NCI-H1436 (cell line): ENCODE measurements around the gene C5orf34.
A peak's percentile ranks its signal among the peaks of the same experiment; 100 is the strongest.
"Not testable (repeated sequence)": the region's sequence is repeated elsewhere in the genome, so short reads cannot be mapped to it uniquely, and the experiment has no call there.

Experiments
- DNase-seq: peaks from one replicate; lab custom pipeline; 2025; lab: John Stamatoyannopoulos, UW

C5orf34 gene

DNA sequence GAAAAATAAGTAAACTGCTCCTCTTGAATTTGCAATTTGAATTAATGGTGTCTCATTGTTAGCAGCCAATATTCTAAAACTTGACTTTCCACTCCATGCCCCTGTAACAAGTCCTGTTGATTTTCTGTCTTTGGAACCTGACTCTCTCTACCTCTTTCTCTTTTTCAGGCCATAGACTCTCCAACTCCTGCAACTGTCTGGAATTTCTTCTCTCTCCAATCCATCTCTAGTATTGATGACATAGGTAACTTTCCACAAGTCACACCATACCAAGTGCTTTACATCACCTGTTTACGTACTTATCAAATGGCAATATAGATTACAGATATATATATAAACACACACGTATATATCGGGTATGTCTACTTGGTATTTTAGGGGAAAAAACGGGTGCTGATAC lies 923 bp downstream of the C5orf34 start:
- no peak for DNase-seq

DNA sequence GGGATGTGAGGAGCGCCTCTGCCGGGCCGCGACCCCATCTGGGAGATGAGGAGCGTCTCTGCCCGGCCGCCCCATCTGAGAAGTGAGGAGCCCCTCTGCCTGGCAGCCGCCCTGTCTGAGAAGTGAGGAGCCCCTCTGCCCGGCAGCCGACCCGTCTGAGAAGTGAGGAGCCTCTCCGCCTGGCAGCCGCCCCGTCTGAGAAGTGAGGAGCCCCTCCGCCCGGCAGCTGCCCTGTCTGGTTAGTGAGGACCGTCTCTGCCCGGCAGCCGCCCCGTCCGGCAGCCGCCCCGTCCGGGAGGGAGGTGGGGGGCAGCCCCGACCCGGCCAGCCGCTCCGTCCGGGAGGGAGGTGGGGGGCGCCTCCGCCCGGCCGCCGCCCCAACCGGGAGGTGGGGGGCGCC lies 3.9 kb downstream of the C5orf34 start:
- not testable (repeated sequence) for DNase-seq

DNA sequence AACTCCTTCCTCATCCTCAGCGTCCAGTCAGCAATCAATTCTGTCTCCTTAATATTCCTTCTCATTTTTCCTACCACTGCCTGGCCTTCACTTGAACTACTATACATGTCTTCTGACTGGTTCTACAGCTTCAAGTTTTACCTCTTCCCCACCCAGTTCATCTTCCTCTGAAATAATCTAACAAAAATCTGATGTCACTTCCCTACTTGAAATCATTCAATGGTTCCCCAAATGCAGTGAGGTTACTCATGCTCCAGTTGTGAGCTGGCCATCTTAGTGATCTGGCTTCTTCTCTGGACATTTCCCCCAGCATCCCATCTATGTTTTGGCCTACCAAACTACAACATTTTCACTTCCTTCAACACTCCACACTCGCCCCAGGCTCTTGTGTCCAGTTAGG lies 16.4 kb downstream of the C5orf34 start:
- DNase-seq: no peak

DNA sequence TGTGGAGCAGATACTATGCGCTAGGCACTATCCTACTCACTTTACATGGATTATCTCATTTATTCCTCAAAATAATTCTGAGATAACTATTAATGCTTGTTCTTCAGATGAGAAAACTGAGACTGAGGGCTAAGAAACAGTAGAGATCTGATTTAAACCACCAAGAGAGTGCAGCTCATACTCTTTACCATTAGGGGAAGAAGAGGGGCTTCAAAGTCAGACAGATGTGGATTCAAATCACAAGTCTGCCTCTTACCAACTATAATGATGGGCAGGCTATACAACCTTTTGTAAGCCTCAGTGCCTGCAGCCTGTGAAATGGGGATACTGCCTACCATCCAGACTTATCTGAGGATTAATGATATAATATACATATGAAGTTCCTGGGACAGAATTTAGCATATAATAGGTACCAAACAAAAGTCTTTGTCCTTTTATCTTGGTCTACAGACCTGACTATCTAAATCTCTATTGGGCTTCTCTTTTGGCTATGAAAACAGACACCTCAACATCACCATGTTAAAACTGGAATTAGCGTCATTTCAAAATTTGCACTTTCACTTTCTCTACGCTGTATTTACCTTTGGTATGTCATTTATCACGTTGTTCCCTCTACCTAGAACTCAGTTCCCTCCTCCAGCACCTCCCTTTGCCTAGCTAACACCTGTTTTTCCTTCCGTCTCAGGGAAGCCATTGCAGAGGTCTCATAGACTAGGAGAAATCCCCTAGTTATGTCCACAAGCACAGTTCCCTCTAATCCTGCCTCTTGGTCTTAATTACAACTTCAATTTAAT lies 17.4 kb downstream of the C5orf34 start:
- no peak for DNase-seq

DNA sequence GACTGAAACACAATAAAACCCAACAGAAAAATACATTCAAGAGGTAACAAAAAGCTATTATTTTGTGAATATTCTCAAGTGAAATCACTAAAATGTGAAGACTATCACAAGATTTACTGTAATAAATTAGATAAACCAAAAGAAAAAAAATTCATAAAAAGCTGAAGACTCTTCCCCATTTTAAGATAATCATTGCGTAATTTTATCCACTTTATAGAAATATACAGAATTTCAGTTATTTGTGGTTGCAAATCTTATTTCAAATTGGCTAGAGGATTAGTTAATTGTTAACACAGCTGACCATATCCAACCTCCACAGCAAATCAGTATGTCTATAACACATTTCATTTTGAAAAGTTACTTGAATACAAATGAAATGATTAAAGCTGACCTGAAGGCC lies 23.6 kb downstream of the C5orf34 start:
- DNase-seq: no peak

DNA sequence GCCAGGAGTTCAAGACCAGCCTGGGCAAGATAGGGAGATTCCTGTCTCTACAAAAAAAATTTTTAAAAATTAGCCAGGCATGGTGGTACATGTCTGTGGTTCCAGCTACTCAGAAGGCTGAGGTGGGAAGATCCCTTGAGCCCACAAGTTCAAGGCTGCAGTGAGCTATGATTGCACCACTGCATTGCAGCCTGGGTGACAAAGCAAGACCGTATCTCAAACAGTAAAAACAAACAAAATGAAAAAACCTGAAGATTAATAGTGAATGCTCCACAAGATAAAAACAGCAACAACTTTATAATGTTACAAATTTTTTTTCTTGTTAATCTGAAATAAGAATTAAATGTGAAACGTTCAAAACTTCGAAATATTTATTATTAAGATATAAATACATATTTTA lies 28.6 kb downstream of the C5orf34 start:
- DNase-seq: no peak

DNA sequence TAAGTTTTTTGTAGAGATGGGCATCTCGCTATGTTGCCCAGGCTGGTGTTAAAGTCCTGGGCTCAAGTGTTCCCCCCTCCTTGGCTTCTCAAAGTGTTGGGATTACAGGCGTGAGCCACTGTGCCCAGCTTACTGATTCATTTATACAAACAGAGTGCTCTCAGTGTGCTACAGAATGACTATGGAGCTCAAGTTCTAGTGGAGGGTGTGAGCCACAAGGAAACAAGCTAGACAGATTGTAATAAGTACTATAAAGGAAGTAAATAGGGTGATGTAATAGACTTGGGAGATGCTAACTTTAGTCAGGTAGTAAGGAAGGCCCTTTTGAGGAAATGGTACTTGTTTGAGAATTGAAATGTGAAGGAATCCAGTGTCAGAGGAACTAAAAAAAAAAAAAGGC lies 29.5 kb downstream of the C5orf34 start:
- DNase-seq: no peak

DNA sequence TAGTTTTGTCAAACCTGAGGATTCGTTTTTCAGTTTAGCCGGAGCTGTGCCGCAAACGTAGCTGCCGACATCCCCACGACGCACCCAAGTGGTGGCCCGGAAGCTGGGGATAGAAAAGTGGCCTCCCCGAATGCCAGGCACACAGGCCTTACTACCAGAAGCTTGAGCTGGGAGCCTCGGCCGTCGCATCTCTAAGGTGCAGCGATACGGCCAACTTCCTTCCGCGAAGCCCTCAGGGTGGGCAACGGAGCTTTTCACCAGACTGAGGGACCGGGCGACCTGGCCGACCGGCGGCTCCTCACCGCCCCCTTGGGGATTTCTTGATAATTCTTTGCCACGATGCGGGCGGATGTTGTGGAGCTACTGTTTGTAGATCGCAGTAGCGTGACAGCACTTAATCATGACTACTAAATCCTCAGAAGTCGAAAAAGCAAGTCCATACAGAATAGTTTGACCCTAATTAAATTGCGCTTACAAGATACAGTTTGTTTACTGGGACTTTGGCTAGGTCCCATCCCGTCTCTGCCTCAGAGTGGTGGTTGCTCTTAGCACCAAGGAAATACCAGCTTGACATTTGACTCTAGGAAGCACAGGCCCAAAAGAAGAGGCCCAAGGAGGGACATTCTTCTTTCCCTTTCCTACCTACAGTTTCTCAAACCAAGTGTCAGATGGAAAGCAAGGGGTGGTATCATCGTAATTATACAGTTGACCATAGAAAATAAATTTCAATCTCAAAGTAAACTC lies 30.7 kb downstream of the C5orf34 start:
- DNase-seq: peak; percentile 71

DNA sequence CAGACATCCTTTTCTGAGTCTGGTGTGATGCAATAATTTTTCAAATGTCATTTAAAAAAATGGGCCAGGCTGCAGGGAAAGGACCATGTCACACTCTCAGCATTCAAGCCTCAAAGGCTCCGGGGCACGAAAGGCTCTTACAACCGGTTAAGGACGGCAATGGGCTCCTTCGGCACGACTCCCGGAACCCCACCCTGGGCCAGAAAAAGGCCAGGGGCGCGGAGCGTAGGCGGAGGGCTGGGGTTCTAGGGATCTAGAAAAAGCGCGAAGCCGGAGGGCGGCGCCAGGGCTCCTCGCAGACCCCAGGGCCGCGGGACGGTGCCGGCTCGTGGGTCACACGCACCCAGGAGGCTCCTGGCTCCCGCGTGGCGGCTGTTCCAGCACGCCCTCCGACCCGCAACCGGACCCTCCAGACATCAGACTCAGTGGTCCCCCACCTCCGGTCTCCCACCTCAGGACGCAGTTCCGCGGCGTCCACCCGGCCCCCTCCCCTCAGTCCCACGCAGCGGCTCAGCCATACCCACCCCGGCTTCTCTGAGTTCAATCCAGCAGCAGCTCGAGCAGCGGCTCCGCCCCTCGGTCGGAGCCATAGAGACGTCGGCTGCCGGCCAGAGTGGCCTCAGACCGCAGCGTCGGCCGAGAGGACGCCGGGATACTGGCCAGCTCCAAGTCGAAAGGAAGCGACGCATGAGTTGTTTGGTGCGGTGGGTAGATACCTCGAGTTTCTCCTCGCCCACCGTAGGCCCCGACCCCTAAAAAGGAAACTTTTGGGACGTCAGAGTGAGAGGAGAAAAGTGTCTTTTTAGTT lies 31.4 kb downstream of the C5orf34 start, which contains the start of gene TMEM267:
TSS of gene TMEM267 (minus strand) at position 568 of the 808 bp plus-strand sequence. CDS start 29,896 bp downstream, outside the sequence.
- peak; percentile 85 for DNase-seq

DNA sequence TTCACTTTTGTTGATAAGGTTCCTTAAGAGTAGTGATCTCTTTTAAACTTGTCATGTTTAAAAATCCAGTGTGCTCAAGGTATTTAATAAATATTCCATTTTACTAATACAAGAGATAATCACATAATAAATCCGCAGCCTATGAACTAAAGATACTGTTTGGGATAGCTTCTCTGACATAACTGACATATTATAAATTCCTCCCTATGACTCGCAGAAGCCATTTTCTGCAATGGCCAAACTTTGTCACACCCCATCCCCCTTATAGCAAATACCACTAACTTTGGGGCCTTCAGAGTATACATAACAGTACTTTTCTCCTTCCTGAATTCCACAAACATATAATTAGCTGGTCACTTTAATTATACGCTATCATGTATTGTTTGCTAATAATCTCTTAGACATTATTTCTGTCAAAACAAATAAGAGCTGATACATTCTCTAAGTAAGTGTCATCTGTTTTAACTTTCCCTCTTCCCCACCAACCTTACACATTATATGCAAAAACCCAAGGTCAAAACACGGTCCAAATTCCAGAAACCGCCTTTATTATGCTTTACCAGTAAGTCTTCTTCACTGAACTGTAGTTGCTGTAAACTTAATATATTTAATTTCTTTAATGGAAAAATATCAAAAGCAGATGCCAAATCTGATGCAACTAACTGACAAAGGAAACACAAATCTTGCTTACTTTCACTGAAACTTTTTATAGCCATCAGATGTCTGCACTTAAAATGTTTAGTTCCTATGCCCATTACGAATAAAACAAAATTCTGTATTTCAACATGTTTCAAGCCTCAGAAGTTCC lies 32.3 kb downstream of the C5orf34 start:
- DNase-seq: no peak

DNA sequence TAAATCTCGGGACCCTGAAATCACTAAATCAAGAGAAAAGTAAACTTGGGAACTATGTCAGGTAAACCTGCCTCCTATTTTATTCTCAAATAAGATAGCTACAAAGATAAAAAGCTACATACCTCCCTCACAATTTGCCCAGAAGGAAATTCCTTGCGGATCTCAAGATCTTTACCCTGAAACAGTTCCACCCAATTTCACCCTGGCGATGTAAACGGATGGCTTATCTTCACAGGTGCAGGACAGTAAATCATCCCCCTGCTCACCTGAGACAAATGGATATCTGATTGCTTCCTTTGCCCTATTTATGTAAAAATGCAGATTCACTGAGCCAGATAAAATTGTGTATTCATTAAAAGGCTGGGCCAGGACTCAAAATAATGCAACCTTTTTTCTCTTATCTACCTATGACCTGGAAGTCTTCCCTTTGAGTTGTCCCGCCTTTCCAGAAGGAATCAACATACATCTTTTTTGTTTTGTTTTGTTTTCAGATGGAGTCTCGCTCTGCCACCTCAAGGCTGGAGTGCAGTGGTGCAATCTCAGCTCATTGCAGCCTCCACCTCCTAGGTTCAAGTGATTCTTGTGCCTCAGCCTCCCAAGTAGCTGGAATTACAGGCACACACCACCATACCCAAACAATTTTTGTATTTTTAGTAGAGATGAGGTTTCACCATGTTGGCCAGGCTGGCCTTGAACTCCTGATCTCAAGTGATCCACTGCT lies 45.1 kb downstream of the C5orf34 start:
- no peak for DNase-seq

DNA sequence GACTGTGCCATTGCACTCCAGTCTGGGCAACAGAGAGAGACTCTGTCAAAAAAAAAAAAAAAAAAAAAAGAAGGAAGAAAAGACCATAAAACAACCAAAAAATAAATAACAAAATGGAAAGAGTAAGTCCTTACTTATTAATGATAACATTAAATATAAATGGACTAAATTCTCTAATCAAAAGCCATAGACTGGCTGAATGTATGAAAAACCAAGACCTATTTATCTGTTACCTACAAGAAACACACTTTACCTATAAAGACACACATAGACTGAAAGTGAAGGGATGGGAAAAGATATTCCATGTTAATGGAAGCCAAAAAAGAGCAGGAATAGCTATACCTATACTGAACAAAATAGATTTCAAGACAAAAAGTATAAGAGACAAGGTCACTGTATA lies 47.8 kb downstream of the C5orf34 start:
- DNase-seq: no peak

DNA sequence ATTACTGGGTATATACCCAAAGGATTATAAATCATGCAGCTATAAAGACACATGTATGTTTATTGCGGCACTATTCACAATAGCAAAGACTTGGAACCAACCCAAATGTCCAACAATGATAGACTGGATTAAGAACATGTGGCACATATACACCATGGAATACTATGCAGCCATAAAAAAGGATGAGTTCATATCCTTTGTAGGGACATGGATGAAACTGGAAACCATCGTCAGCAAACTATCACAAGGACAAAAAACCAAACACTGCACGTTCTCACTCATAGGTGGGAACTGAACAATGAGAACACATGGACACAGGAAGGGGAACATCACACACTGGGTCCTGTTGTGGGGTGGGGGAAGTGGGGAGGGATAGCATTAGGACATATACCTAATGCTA lies 49.5 kb downstream of the C5orf34 start:
- not testable (repeated sequence) for DNase-seq

DNA sequence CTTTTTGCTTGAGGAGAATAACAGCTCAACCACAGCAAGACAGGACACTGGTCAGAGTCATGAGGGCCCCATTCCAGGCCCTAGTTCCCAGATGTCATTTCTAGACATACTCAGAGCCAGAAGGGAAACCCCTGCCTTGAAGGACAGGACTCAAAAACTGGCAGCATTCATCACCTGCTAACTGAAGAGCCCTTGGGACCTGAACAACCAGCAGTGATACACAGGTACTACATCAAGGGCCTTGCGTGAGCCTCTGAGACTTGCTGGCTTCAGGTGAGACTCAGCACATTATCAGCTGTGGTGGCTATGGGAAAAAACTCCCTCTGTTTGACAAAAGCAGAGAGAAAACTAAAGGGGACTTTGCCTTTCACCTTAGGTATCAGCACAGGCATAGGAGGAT lies 53.9 kb downstream of the C5orf34 start:
- DNase-seq: no peak

DNA sequence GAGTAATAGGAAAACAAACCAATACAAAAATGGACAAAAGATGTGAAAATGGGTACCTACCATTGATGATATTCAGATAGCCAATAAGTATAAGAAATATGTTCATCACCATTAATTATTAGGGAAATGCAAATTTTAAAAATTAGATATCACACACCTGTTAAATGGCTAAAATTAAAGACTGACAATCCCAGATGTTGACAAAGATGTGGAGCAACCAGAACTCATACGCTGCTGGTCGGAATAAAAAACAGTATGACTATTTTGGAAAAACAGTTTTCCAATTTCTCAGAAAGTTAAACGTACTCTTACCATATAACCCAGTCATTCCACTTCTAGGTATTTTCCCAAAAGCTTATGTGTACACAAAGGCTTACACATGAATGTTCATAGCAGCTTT lies 58.4 kb downstream of the C5orf34 start:
- no peak for DNase-seq

DNA sequence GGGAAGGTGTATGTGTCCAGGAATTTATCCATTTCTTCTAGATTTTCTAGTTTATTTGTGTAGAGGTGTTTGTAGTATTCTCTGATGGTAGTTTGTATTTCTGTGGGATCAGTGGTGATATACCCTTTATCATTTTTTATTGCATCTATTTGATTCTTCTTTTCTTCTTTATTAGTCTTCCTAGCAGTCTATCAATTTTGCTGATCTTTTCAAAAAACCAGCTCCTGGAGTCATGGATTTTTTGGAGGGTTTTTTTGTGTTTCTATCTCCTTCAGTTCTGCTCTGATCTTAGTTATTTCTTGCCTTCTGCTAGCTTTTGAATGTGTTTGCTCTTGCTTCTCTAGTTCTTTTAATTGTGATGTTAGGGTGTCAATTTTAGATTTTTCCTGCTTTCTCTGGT lies 73.4 kb downstream of the C5orf34 start:
- not testable (repeated sequence) for DNase-seq

DNA sequence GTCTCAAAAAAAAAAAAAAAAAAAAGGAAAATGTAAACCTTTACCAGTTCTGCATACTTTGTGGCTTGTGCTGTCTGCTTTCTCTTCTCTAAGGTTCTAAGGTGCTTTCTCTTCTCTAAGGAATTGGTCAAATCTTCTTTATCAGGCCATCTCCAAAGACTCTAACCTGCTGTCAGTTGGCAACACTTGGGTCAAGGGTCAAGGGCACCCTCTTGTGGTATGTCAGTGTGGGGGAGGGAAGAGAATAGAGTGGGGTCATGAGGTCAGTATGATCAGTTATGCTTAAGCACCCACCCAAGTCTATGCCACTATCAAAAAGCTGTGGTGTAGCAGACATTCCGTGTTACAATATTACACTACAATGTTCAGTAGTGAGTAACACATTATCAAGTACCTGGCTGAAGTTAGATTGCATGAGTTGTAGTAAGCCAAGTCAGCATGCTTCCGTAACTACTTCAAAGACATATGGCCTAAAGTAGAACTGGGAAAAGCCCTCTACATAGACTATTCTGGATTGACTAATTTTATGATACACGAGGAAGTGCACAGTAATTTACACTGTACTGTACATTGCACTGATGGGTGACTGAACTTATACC lies 77.8 kb downstream of the C5orf34 start:
- no peak for DNase-seq
